Endometrial microvascular endothelial cells (primary cell): ENCODE results near the gene SIX2. TPM values are rescaled to one million over a fixed set of nuclear protein-coding genes. Genes with fewer than 3 reads are reported as not detected.

ENCODE experiments used
- in situ Hi-C: cut with HindIII; loops from 2 replicates; pipeline ENCODE4 v1.10.0; 2017; ENCODE audit warnings: low sequenced_read_pairs, low pct_unique_long_range_greater_than_20kb; ENCODE audit errors: inconsistent ontology term
- total RNA-seq: library from RNA; depleted of rRNA; stranded (reverse); fragments of >200 nt; gene quantifications from one replicate; pipeline ENCODE4 v1.2.3, GENCODE V29; 2015; ENCODE audit errors: inconsistent ontology term

Gene SIX2
- total RNA-seq, 1 donor from 2014 or later, result not detected

DNA sequence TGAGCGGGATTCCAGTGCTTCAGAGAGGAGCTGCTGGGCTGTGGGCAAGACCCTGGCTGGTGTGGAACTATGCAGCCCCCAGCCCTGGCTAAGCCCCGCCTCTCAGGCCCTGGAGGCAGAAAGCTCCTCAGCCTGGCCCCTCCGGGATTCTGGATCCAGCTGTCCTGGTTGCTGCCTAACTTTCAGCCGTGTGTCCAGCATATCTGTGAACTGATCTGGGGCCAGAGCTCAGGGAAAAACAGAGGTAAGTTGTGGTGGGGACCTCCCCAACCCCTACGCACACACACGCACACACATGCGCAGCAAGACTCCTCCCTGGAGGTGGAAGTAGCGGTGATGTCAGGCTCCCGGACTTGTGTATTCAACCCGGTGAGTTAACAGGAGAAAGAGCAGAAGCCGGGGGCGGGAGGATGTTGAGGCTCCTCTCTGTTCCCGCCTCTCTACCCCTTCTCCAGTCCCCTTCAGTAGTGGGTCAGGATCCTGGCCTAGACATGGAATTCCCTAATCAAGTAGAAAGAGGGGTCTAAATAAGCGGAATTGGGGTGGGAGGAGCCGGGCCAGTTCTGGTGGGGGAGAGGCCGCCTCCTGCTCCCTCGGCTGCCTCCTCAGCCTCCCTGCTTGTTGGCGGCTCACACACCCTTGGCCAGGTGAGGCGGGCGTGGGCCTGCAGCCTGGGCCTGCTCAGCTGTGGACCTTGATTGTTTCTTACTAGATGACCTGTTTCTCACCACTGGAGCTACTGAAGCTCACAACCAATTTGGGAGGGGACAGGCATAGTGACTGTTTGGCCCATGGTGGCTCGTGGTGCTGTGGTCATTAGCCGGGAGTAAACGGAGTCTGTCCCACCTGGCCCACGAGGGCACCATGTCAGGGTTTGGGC lies 33.4 kb downstream of the SIX2 start:
- in situ Hi-C loops, result no loop called here

DNA sequence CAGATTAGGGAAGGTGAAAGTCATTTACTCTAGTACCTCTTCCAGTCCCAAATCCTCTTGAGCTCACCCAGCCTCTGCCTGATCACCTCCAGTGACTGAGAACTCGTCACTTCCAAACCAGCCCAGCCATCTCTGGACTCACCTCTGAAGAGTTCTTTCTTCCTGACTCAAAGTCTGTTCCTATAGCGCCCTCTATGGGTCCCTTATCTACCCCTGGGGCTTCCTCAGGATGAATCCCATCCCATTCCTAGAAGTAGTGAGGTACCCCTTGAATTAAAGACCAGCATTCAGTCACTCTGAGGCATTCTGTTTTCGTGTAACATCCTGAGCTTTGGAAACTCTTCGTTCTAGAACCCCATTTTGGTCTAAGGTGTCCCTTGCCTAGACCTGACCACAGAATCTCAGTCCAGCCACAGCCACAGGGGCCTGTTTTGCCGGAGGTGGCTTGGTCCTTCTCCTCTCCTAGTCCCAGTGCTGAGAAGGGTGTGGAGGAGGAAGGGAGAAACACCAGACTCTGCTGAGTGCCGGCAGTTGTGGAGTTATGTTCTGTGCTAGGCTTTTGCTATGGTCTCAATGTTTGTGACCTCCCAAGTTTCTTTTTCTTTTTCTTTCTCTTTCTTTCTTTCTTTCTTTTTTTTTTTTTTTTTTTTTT lies 35.1 kb downstream of the SIX2 start:
- in situ Hi-C loops, result no loop called here

DNA sequence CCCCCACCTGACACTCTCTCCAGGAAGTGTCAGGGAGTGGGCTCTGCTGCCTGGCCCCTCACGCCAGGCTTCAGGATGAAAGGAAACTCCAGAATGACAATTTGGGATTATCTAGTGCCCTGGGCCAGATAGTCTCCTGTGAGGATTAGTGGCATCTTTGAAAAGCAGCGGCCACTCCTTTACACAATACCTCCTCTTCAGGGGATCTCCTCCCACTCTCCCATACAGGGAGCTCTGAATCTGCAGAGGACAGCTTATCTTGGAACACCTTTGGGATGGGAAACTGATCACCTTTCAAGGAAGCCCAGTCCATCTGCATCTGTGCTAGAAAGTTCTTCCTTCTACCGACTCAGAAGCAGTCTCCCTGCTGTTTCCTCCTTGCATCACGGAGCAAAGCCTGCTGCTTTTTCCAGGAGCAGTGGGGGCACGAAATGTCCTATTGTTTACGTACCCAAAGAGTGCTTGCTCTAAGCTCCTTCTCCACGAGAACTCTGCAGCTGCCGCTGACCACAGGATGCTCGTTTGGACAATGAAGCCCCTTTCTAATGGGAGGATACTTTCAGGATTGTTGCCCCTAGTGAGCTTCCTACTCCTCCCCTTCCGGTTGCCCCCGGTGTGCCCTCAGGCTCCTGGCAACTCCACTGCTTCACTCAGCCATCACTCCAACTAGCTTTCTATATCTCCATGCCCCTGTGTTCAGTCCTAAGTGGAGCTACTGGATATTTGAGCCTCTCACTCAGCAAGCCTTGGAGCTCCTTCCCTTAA lies 36.3 kb downstream of the SIX2 start:
- in situ Hi-C loops, result no loop called here

DNA sequence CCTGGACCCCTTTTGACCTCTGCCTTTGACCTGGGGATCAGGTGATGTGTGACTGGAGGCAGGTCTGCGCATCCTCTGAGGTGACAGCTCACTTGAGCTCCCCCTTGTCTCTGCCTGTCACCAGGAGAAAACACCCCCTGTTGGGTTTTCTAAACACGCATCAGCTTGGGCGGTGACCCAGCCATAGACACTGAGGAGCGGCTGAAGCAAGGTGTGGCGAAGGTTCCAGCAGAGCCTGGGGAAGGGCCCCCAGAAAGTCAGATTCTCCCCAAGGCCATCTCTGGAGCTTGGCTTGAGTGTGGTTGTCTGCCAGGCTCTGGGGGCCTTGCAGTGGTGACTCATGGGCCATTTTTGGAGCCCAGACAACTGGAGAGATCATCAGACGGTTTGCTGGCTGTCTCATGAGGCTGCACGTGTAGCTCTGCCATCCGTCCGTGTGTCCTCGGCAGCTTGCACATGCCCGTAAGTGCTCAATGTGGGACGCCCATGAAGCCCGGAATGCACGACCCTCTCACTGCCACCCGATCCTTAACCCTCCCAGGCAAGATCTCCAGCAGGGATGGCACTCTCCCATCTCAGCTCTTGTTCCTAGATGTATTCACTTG lies 38.3 kb downstream of the SIX2 start:
- in situ Hi-C loops, result no loop called here

DNA sequence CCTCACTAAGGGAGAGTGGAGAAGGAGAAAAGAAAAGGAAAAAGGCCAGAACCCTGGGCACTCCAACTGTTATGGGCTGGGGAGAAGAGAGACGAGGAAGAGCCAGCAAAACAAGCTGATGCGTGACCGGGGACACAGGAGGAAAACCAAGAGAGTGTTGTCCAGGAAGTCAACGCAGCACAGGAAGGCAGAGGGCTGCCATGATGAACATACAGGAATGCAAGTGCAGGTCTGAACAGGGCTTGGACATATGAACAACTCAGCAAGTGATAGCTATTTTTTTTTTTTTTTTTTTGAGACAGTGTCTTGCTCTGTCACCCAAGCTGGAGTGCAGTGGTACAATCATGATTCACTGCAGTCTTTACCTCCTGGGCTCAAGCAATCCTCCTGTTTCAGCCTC lies 39.3 kb downstream of the SIX2 start:
- in situ Hi-C loops, result no loop called here

DNA sequence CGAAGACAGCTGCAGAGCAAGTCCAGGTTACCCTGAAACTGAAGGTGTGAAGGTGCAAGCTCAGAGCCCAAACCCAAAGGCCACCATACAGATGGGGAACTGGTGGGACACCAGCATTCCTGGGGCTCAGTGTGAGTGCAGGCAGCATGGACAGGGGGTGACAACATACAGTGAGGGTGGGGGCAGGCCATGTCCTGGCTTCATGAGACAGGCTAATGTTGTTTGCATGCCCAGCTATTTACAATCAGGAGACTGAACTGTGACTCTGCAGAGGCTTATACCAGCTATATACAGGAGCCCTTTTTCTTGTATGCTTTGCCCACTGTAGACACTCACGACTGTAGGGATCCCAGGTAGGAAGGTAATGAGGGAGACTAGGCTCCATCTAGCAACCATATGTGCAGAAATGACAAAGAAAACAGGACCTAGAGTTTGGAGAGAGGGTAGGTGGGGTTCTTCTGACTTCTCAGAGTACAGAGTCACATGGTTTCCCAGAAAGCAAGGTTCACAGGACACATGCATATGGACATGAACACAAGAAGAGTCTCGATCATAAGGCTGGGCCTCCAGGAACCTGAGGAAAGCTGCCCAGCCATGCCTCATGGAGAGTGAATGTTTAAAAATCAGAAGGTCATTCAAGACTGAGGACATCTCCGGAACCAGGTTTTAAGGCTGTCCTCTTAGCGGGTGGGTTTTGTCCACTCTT lies 41.4 kb downstream of the SIX2 start:
- in situ Hi-C loops, result no loop called here

DNA sequence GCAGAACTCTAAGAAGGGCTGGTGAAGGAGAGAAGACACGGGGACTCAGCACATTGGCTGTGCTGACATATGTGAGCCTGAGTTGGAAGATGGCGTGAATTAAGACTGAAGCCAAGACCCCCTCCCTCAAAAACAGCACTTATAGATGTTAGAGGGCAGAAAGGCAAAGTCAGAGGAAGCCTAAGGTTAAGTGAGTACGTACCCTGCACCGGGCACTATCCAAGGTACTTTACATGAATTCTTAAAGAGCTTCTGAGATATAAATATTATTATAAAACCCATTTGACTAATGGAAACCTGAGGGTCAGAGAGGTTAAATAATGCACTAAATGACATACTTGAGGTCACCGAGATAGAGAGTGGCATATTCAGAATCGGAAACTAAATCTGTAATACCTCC lies 42.2 kb downstream of the SIX2 start:
- in situ Hi-C loops, result no loop called here

DNA sequence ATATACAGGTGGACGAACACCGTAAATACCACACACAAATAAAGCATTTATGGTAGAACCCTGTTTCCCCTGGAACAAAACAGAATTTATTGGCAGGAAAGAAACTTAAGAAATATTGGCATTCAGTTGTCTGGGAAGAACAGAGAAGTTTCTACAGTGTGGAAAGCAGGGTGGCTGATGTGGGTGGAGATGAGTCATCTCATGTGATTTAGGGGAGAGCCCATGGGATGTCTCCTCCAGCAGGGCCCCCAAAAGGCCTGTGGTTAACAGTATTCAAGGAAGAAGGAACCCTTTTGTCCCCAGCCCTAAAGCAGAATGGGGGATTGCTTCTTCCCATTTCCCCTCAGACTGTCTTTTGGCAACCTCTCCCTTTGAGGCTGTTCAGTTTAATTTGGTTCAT lies 43.6 kb downstream of the SIX2 start:
- in situ Hi-C loops, result no loop called here

DNA sequence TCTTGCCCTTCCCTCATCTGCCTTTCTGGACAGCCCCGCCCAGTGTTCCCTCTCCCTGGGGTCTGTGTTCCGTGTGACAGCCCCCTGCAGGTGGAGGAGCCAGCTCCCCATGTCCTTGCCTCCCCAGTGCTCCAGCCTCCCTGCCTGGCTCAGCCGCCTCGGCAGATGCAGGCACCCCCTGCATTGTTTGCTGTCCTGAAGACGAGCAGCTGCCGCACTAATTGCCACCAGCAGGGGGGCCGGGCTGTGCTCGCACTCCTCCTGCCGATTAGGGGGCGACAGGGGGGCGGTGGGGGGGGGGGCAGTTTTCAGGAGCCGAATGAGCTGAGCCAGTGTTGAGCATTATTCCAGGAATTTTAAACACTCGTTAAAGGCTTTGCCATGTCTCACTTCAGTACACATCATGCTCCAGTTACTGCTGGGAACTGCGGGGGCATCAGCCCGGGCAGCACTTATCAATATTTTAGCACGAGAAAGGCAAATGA lies 44.5 kb downstream of the SIX2 start:
- in situ Hi-C loops, result no loop called here

DNA sequence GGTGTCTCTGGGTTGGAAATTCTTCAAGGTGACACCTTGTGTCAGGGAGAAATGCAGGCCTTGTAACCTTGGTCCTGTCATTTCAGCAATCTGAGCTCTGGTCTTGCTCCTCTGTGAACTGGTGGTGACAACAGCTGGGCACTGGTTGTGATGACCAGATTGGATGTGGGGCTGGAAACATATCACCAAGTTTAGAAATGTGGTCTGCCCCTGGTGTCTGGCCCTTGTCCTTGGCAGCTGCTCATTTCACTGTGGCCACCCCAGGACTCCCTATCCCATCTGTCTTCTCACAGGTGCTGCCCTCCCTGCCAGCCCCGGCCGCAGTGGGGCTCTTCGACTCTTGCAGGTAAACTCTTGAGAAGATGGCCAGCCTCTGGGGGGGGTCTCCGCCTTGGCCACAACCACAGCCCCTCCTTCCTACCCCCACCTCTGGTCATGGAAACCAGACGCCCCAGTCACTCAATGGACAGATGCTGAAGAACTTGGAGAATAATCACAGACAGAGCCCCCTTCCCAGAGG lies 47.0 kb downstream of the SIX2 start:
- in situ Hi-C loops, result no loop called here

DNA sequence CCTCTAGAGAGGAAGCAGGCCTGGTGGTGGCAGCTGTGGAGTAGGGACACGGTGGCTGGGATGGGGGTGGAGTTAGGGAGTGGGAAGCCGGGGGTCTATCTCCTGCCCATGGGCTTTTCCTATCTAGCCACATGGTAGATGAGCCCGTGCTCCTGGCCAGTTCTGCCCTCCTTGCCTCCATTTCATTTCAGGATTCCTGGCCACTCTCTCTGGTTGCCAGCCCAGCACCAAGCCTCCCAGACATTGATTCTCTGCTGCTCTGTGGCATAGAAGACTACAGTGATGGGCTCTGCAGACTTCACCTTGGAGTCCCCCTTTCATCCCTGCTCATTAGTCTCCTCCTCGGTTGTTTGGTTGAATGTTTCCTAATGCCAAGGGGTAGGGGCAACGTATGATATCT lies 48.4 kb downstream of the SIX2 start:
- in situ Hi-C loops, result no loop called here

DNA sequence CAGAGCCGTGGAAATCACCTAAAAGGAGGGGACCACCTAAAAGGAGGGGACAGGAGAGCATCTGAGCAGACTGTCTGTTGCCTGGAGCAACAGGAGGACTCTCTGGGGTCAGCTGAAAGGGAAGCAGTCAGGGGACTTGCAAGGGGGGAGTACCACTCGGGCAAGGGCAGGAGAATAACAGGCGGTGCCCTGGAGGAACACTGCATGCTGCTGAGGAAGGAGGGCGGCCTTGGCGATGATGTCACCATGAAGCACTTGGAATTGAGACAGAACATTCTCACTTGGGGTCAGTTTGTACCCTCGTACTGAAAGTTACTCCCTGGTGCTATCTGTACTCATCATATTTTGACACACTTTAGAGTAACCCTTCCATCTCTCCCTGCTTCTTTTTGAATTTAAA lies 49.4 kb downstream of the SIX2 start:
- in situ Hi-C loops, result no loop called here

DNA sequence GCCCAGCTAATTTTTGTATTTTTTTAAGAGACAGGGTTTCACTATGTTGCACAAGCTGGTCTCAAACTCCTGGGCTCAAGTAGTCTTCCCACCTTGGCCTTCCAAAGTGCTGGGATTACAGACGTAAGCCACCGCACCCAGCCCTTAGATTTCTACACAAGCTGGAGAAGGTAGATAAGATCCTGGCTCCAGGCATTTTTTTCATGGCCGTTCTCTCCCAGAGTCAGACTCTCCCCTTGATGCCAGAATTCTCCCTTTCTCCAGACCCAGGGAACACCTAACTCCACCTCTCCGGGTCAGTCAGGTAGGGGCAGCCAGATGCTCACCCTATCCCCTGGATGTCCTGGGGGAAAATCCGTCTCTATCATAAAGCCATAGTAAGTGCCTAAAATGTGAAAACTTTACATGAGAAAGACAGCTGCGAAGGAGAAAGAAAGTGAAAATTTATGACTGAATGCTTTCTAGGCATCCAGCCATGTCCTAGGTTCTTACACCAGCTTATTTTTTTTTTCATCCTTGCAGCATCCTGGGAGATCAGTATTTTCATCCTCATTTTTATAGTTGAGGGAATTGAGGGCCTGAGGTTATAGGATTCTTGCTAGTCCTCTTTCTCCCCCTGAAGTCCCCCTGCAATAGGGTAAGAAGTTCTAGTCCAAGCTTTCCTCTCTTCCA lies 51.5 kb downstream of the SIX2 start:
- in situ Hi-C loops, result no loop called here

DNA sequence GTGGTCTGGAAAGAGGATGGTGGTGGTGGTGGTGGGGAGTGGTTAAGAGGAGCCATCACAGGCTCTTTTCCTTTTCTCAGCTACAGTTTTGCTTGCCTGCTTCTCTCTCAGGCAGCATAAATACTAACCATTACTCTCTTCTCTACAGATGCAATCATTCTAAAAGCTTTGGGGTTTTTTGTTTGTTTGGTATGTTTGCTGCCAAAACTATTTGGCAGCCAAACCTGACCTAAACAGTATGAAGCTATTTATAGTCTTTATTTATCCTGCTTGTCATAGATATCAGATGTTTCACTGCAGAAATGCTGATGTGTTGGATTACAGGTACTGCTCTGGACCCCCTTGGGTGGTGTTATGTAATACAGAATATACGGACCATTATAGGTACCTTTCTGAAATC lies 52.4 kb downstream of the SIX2 start:
- in situ Hi-C loops, result no loop called here

DNA sequence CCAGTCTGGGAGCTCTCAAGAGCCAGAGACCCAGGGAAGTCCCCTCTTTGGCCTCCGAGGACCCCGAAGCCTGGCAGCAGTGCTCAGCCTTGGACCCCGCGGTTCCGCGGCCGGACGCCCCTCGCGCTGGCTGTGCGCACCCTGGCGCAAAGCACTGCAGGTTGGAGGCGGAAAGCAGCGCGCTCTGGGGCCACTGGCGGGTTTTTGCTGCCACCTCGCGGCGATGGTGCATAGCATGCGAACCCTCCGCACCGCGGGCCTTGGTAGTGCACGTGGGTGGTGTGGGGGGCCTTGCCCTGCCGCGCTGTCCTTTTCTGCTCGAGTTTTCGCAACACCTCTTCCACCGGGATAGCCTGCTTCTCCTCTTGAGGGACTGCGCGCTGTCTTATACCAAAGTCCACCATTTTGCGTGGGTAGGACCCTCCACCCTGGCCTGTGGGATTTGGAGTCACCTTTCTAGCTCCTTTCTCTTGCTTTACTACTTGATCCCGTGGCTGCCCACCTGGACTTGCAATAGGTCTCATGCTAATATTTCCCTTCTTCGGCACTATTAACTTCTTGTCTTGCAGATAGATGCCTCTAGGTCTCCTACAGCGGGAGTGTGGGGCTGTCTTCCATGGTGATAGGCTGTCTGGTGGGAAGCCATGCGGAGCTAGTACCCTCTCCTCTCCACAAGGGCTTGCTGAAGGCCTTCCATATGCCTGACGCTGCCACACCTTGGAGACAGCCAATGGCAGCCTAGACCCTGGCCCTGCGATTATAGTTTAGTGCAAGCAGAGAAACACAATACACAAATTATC lies 53.5 kb downstream of the SIX2 start:
- in situ Hi-C loops, result no loop called here
